ENCODE results near the gene PLCB3. TPM values are rescaled to one million over a fixed set of nuclear protein-coding genes. Genes with fewer than 3 reads are reported as not detected.

Gene PLCB3
- total and polyA plus RNA-seq, 4 experiments from 2014 or later = 0.71 to 11.9 (median 10.8) TPM; not detected in 1

DNA sequence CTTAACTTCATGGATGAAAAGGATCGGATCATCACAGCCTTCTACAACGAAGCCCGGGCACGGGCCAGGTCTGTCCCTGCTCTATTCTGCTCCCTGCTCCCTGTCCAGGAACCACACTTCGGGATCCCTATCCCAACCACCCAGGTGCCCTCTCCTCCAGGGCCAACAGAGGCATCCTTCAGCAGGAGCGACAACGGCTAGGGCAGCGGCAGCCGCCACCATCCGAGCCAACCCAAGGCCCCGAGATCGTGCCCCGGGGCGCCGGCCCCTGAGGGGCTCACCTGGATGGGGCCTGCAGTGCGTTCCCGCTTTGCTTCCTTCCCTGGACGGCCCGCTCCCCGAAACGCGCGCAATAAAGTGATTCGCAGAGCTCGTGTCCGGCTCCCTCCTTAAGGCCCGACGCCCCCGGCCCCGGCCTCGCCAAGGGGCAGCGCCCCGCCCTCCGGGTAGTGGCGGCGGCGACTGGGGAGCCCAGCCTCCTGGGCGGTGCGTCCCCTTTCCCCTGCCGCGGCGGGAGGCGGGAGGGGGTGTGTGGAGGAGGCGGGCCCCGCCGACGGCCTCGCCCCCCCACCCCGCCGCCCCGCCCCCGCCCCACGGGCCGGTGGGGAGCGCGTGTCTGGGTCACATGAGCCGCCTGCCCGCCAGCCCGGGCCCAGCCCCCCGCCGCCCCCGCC is 17.3 kb upstream of the PLCB3 start, which contains the start of gene VEGFB:
Gene VEGFB (plus strand): TSS at position 672 of the 674 bp plus-strand sequence. CDS start 250 bp downstream, outside the sequence.
- H3K4me1 ChIP-seq (ENCODE audit: insufficient read depth, low read length) = peaks cover 42% of the 10 kb centered on the region
- no peaks in the 10 kb centered on the region for H3K27me3 ChIP-seq (ENCODE audit: insufficient read depth, low read length)
- ChIA-PET CTCF (ENCODE audit: partially characterized antibody) (interaction anchor here (1.1 to 1.6 kb wide), 4 partner anchors 17 to 67 kb away, joined by 3 to 10 read pairs (median 5); partner anchors contain the start of genes CATSPERZ, FERMT3 and PLCB3), POLR2A (ENCODE audit: partially characterized antibody) (interaction anchor here (0.6 to 38.9 kb wide), 9 partner anchors 10 to 83 kb away, joined by 3 to 937 read pairs (median 9); partner anchors contain the start of genes BAD, FERMT3, FKBP2 and NUDT22)
- Mint-ChIP-seq H3K36me3 (peaks cover 0 to 25% of the 10 kb centered on the region in 2 donors), H3K4me1 (peaks cover 14 to 53% (median 35%) of the 10 kb centered on the region in 4 donors), H3K4me3 (peak within 1 kb of the TSS; percentile 79 to 87 (median 82)), H3K9me3 (no peaks in the 10 kb centered on the region), H3K27ac (peak within 1 kb of the TSS; percentile 73 to 94 (median 91)), H3K27me3 (no peaks in the 10 kb centered on the region)
- peak within 1 kb of the TSS; percentile 57 to 58 for H3K4me3 ChIP-seq (ENCODE audit: low read length in 2 of 2)
- DNase-seq = peak; percentile 62 to 76 (median 66)
- intact Hi-C loops (cut with micrococcal nuclease) = loop anchor here (1.0 kb wide), 1 partner anchor 8 kb away; the partner anchor contains the start of genes NUDT22 and TRPT1
- H3K9me3 ChIP-seq (ENCODE audit: control insufficient read depth in 1 of 2, low read length in 2 of 2) = no peaks in the 10 kb centered on the region
- H3K27ac ChIP-seq (ENCODE audit: low read depth, low read length) = peak within 1 kb of the TSS; percentile 71
- H3K36me3 ChIP-seq (ENCODE audit: insufficient read depth, low read length) = peaks cover 7% of the 10 kb centered on the region

DNA sequence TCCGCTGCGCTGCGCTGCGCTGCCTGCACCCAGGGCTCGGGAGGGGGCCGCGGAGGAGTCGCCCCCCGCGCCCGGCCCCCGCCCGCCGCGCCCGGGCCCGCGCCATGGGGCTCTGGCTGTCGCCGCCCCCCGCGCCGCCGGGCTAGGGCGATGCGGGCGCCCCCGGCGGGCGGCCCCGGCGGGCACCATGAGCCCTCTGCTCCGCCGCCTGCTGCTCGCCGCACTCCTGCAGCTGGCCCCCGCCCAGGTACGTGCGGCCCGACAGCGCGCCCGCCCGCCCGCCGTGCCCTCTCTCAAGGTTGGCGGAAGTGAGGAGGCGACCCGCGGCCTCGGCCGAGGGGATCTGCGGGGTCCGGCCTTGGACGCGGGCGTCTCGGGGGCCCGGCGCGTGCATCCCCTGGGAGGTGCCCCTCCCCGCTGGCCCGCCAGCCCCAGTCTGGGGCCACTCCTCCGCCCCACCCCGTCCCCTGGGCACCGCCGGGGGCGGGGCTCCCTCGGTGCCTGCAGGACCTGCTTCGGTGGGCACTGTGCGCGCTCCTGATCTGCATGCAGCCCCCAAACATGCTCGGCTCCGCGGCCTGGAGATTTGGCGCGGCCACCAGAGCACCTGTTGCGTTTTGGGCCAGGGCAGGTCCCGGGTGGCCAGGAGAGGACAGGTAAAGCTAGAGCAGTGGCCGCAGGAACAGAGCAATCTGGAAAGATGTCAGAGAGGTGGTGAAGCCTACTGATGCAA is 16.5 kb upstream of the PLCB3 start:
- Histone ChIP-seq H3K4me3 (ENCODE audit: low read length in 2 of 2) (peak overlapping the region; percentile 57 to 58), H3K4me1 (ENCODE audit: insufficient read depth, low read length) (peaks cover 36% of the 10 kb centered on the region), H3K27ac (ENCODE audit: low read depth, low read length) (peak overlapping the region; percentile 71), H3K9me3 (ENCODE audit: control insufficient read depth in 1 of 2, low read length in 2 of 2) (no peaks in the 10 kb centered on the region), H3K27me3 (ENCODE audit: insufficient read depth, low read length) (no peaks in the 10 kb centered on the region), H3K36me3 (ENCODE audit: insufficient read depth, low read length) (peaks cover 7% of the 10 kb centered on the region)
- Mint-ChIP-seq H3K9me3 (no peaks in the 10 kb centered on the region), H3K4me3 (peak overlapping the region; percentile 79 to 85 (median 82)), H3K27ac (peak overlapping the region; percentile 73 to 91 (median 80)), H3K27me3 (no peaks in the 10 kb centered on the region), H3K4me1 (peaks cover 12 to 47% (median 30%) of the 10 kb centered on the region in 4 donors), H3K36me3 (peaks cover 0 to 25% of the 10 kb centered on the region in 2 donors)
- peak; percentile 55 to 66 (median 60) for DNase-seq
- intact Hi-C loops (cut with micrococcal nuclease) = loop anchor here (1.0 kb wide), 1 partner anchor 9 kb away; the partner anchor contains the start of genes NUDT22 and TRPT1
- ChIA-PET CTCF (ENCODE audit: partially characterized antibody) (interaction anchor here (1.1 to 2.5 kb wide), 5 partner anchors 16 to 69 kb away, joined by 3 to 12 read pairs (median 3); partner anchors contain the start of genes FERMT3 and PLCB3), POLR2A (ENCODE audit: partially characterized antibody) (interaction anchor here (0.6 to 38.9 kb wide), 9 partner anchors 10 to 83 kb away, joined by 3 to 937 read pairs (median 8); partner anchors contain the start of genes FERMT3, FKBP2, NUDT22 and PLCB3)

DNA sequence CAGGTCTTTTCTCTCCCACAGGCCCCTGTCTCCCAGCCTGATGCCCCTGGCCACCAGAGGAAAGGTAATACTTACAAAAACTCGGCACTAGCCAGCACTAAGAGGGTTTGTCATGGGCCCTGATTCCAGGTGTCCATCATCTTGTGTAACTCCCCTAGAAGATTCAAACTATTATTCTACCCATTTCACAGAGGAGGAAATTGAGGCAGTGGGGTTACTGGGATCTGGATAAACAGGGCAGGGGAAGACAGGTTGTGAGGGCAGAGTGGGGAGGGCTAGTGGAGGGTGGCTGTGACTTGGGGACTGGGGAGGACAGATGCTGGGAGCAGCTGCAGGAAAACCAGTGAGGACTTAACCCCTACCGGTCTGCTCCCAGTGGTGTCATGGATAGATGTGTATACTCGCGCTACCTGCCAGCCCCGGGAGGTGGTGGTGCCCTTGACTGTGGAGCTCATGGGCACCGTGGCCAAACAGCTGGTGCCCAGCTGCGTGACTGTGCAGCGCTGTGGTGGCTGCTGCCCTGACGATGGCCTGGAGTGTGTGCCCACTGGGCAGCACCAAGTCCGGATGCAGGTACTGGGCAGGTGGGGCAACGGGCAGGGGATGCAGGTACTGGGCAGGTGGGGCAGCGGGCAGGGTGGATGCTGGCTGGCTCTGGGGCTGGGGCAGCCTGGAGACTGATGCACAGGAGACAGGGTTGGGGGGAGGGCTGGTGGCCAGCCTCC is 15.7 kb upstream of the PLCB3 start:
- Mint-ChIP-seq H3K9me3 (no peaks in the 10 kb centered on the region), H3K36me3 (peaks cover 0 to 27% of the 10 kb centered on the region in 2 donors), H3K4me1 (peaks cover 19 to 47% (median 36%) of the 10 kb centered on the region in 4 donors), H3K27me3 (no peaks in the 10 kb centered on the region), H3K4me3 (peak overlapping the region; percentile 79 to 85 (median 82)), H3K27ac (peak overlapping the region; percentile 73 to 91 (median 80))
- H3K9me3 ChIP-seq (ENCODE audit: control insufficient read depth in 1 of 2, low read length in 2 of 2) = no peaks in the 10 kb centered on the region
- intact Hi-C loops (cut with micrococcal nuclease) = no loop called here
- no peaks in the 10 kb centered on the region for H3K27me3 ChIP-seq (ENCODE audit: insufficient read depth, low read length)
- H3K27ac ChIP-seq (ENCODE audit: low read depth, low read length) = peak overlapping the region; percentile 71
- peak in 1 of 5 donors; percentile 30 for DNase-seq
- H3K36me3 ChIP-seq (ENCODE audit: insufficient read depth, low read length) = peaks cover 7% of the 10 kb centered on the region
- CTCF ChIA-PET (ENCODE audit: partially characterized antibody) = interaction anchor here (1.2 to 2.5 kb wide), 4 partner anchors 15 to 68 kb away, joined by 3 to 12 read pairs (median 4); partner anchors contain the start of gene FERMT3
- POLR2A ChIA-PET (ENCODE audit: partially characterized antibody) = interaction anchor here (1.0 to 38.9 kb wide), 7 partner anchors 11 to 82 kb away, joined by 3 to 937 read pairs (median 8); partner anchors contain the start of genes FERMT3, NUDT22, PPP1R14B and PRDX5
- H3K4me3 ChIP-seq (ENCODE audit: low read length in 2 of 2) = peak overlapping the region; percentile 57 to 58
- peaks cover 39% of the 10 kb centered on the region for H3K4me1 ChIP-seq (ENCODE audit: insufficient read depth, low read length)

DNA sequence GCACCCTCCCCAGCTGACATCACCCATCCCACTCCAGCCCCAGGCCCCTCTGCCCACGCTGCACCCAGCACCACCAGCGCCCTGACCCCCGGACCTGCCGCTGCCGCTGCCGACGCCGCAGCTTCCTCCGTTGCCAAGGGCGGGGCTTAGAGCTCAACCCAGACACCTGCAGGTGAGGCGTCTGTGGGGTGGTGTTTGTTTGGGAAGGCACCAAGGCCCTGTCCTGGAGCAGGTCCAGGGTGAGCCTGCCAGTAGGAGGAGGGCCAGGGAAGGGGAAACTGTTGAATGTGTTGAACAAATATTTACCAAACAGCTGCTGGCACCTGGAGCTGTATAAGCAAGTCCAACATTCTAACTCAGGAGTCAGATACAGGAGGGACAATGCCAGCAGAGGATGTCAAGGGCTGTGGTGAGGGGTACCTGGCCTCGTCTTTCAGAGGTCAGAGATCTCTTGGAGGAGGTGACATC is 13.8 kb upstream of the PLCB3 start:
- H3K4me1 ChIP-seq (ENCODE audit: insufficient read depth, low read length) = peaks cover 39% of the 10 kb centered on the region
- H3K4me1 Mint-ChIP-seq = peaks cover 18 to 47% (median 28%) of the 10 kb centered on the region in 4 donors
- H3K4me3 Mint-ChIP-seq = peak overlapping the region in 2 of 8 donors; percentile 10 to 21

DNA sequence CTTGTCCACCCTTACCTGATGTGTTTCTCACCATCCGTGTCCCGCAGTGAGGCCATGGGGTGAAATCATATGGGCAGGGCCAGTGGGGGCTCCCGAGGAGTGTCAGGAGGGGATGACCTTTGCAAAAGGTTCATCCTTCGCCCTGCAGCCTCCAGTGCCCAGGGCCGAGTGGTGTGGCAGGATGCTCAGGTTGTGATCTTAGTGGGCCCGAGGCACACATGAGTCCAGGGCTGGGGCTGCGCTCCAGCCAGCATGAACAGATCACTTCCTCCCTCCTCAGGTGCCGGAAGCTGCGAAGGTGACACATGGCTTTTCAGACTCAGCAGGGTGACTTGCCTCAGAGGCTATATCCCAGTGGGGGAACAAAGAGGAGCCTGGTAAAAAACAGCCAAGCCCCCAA is 13.3 kb upstream of the PLCB3 start:
- H3K4me1 ChIP-seq (ENCODE audit: insufficient read depth, low read length) = peaks cover 44% of the 10 kb centered on the region
- peaks cover 0 to 38% of the 10 kb centered on the region in 2 donors for H3K36me3 Mint-ChIP-seq
- H3K27ac Mint-ChIP-seq = peak overlapping the region; percentile 58 to 100 (median 87)
- H3K27ac ChIP-seq (ENCODE audit: low read depth, low read length) = no peak overlapping the region
- no peaks in the 10 kb centered on the region for H3K9me3 Mint-ChIP-seq
- H3K4me3 ChIP-seq (ENCODE audit: low read length in 2 of 2) = no peak overlapping the region
- ChIA-PET POLR2A (ENCODE audit: partially characterized antibody) (interaction anchor here (1.0 to 38.9 kb wide), 6 partner anchors 9 to 33 kb away, joined by 3 to 937 read pairs (median 5); partner anchors contain the start of genes FERMT3, NUDT22, PPP1R14B and TRPT1), CTCF (ENCODE audit: partially characterized antibody) (interaction anchor here (1.3 to 2.3 kb wide), 3 partner anchors 12 to 30 kb away, joined by 3 to 7 read pairs (median 4); partner anchors contain the start of genes NUDT22, PLCB3 and TRPT1)
- DNase-seq = no peak
- intact Hi-C loops (cut with micrococcal nuclease) = no loop called here
- no peaks in the 10 kb centered on the region for H3K27me3 ChIP-seq (ENCODE audit: insufficient read depth, low read length)
- H3K4me3 Mint-ChIP-seq = peak overlapping the region in 1 of 8 donors; percentile 31
- H3K36me3 ChIP-seq (ENCODE audit: insufficient read depth, low read length) = peaks cover 7% of the 10 kb centered on the region
- no peaks in the 10 kb centered on the region for H3K9me3 ChIP-seq (ENCODE audit: control insufficient read depth in 1 of 2, low read length in 2 of 2)
- H3K27me3 Mint-ChIP-seq = no peaks in the 10 kb centered on the region
- peaks cover 17 to 46% (median 30%) of the 10 kb centered on the region in 4 donors for H3K4me1 Mint-ChIP-seq

More for the DNA sequence above, 13.8 kb upstream of the PLCB3 start:
- Mint-ChIP-seq H3K27me3 (no peaks in the 10 kb centered on the region), H3K36me3 (peaks cover 0 to 36% of the 10 kb centered on the region in 2 donors), H3K9me3 (no peaks in the 10 kb centered on the region), H3K27ac (peak overlapping the region in 6 of 7 donors; percentile 42 to 100 (median 72))
- Histone ChIP-seq H3K9me3 (ENCODE audit: control insufficient read depth in 1 of 2, low read length in 2 of 2) (no peaks in the 10 kb centered on the region), H3K27ac (ENCODE audit: low read depth, low read length) (no peak overlapping the region), H3K36me3 (ENCODE audit: insufficient read depth, low read length) (peaks cover 7% of the 10 kb centered on the region), H3K4me3 (ENCODE audit: low read length in 2 of 2) (no peak overlapping the region), H3K27me3 (ENCODE audit: insufficient read depth, low read length) (no peaks in the 10 kb centered on the region)
- ChIA-PET CTCF (ENCODE audit: partially characterized antibody) (interaction anchor here (0.9 to 2.3 kb wide), 5 partner anchors 11 to 33 kb away, joined by 3 to 7 read pairs (median 4); partner anchors contain the start of genes FERMT3, NUDT22, PLCB3 and TRPT1), POLR2A (ENCODE audit: partially characterized antibody) (interaction anchor here (1.0 to 38.9 kb wide), 3 partner anchors 13 to 34 kb away, joined by 4 to 937 read pairs (median 200); partner anchors contain the start of genes FERMT3, NUDT22 and TRPT1)
- intact Hi-C loops (cut with micrococcal nuclease) = no loop called here
- DNase-seq = peak in 1 of 5 donors; percentile 32

DNA sequence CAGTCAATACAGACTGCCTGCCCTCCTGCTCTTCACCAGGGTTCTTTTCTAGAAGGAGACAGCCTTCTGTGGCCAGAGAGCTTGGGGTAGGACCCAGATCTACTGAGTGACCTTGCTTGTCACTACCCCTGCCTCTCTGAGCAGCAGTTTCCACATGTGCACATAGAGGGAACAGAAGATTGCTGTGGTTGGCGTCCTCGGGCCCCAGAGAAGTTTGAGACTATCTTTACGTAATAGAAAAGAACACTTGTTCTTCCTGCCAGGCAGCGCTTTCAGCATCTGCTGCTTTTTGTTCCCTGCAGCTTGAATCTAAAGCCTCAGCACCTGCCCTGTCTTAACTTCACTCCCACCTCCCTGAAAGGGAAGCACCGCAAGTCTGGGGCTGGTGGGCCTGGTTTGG is 12.3 kb upstream of the PLCB3 start:
- H3K36me3 ChIP-seq (ENCODE audit: insufficient read depth, low read length) = peaks cover 7% of the 10 kb centered on the region
- peak overlapping the region in 1 of 8 donors; percentile 19 for H3K4me3 Mint-ChIP-seq
- intact Hi-C loops (cut with micrococcal nuclease) = no loop called here
- no peak overlapping the region for H3K27ac ChIP-seq (ENCODE audit: low read depth, low read length)
- POLR2A ChIA-PET (ENCODE audit: partially characterized antibody) = interaction anchor here (1.5 to 38.9 kb wide), 6 partner anchors 7 to 31 kb away, joined by 3 to 937 read pairs (median 74); partner anchors contain the start of genes DNAJC4, FERMT3, NUDT22 and PPP1R14B
- no peak for DNase-seq
- H3K4me1 Mint-ChIP-seq = peaks cover 17 to 46% (median 30%) of the 10 kb centered on the region in 4 donors
- H3K9me3 ChIP-seq (ENCODE audit: control insufficient read depth in 1 of 2, low read length in 2 of 2) = no peaks in the 10 kb centered on the region
- peak overlapping the region; percentile 70 to 100 (median 87) for H3K27ac Mint-ChIP-seq
- CTCF ChIA-PET (ENCODE audit: partially characterized antibody) = interaction anchor here (1.4 to 2.3 kb wide), 3 partner anchors 11 to 35 kb away, joined by 5 to 7 read pairs (median 6); partner anchors contain the start of genes FERMT3 and PLCB3
- no peaks in the 10 kb centered on the region for H3K27me3 Mint-ChIP-seq
- peaks cover 0 to 45% of the 10 kb centered on the region in 2 donors for H3K36me3 Mint-ChIP-seq
- no peak overlapping the region for H3K4me3 ChIP-seq (ENCODE audit: low read length in 2 of 2)
- H3K9me3 Mint-ChIP-seq = no peaks in the 10 kb centered on the region
- peaks cover 37% of the 10 kb centered on the region for H3K4me1 ChIP-seq (ENCODE audit: insufficient read depth, low read length)
- H3K27me3 ChIP-seq (ENCODE audit: insufficient read depth, low read length) = no peaks in the 10 kb centered on the region

Data from CD4-positive, alpha-beta memory T cell (primary cell).